Measurements from ENCODE around the gene CTNNB1.

DNA sequence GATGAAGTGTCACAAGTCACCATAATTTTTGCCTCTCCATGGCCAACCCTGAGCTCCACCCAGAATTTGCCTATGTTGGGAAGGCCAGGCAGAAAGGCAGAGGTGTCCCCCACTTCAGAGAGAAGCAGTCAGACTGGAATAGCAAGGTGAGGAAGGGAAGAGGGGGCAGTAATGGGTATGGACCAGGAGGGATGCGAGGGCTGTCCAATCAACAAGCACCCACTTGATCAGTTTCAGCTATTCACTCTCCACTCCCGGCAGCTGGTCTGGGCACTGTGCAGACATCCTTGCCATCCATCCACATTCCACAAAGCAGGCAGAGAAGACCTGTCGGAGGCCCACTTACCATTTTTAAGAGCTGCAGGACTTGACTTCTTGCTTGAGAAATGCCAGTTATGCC is 43.5 kb upstream of the CTNNB1 start:
- no peak for TF ChIP-seq CTCF (conservative IDR thresholded peaks at IDR 0.05; ENCODE audit: low read length)
- TF ChIP-seq EZH2phosphoT487 (IDR thresholded peaks at IDR 0.05; ENCODE audit: borderline replicate concordance, low read depth, low read length) = no peak

Data from OCI-LY7 (cell line).